HepG2 (cell line): ENCODE measurements around the gene SLC45A3. TPM values are rescaled to one million over a fixed set of nuclear protein-coding genes. Genes with fewer than 3 reads are reported as not detected.
A peak's percentile ranks its signal among the peaks of the same experiment; 100 is the strongest.

ENCODE experiments used
- ATAC-seq: fragments of 200-7000 bp; cut with Tn5 transposase; 3 replicates; pipeline ENCODE4 v1.9.1; 2020; ENCODE audit warnings: mild to moderate bottlenecking, moderate library complexity
- BruUV-seq: library from RNA; stranded (reverse); fragments of 400-500 nt; replicated peaks from 2 replicates; lab custom pipeline; 2021; lab: Mats Ljungman, UMichigan
- CTCF ChIA-PET: fragments of 300-600 bp; formaldehyde crosslinking; extraction: SDS; loops from one replicate; lab custom pipeline; 2021; ENCODE audit warnings: low total read pairs, inconsistent platforms, low intra/inter-chr PET ratio; lab: Yijun Ruan, JAX
- POLR2A ChIA-PET: fragments of 350-600 bp; sonication (Branson Sonifier 250); formaldehyde crosslinking; loops from one replicate; lab custom pipeline; 2020; ENCODE audit warnings: antibody characterized with exemption, inconsistent platforms; lab: Yijun Ruan, JAX
- DNase-seq: peaks from one replicate; pipeline ENCODE4 v3.0.0-alpha.2; 2015; ENCODE audit warnings: low spot score
- FAIRE-seq: peaks from 3 replicates; lab custom pipeline; 2011; peaks lifted over from hg19 to GRCh38; lab: Jason Lieb, UNC
- H2AFZ ChIP-seq: one replicate; pipeline ENCODE4 v1.6.1; 2011; ENCODE audit warnings: low read length, inconsistent platforms
- H3K27ac ChIP-seq: fragments of 300-600 bp; 3 replicates; pipeline ENCODE4 v1.8.0; 2011; ENCODE audit warnings: mixed run types, mild to moderate bottlenecking, mixed read lengths, low read length, inconsistent platforms; ENCODE audit not compliant: insufficient read depth; ENCODE audit errors: extremely low read length
- H3K27me3 ChIP-seq, 2 experiments: fragments of 200-600 bp in 1 of 2; 2 replicates in 1 of 2; 3 replicates in 1 of 2; pipeline versions ENCODE4 v1.6.0 to v1.8.0; 2011; ENCODE audit warnings: low read length in 2 of 2, mild to moderate bottlenecking in 2 of 2, moderate library complexity in 2 of 2, inconsistent platforms in 1 of 2; ENCODE audit not compliant: insufficient read depth in 2 of 2, control insufficient read depth in 1 of 2
- H3K36me3 ChIP-seq, 2 experiments: fragments of 200-600 bp in 1 of 2; replicated peaks in 1 of 2; 2 replicates in 1 of 2; 3 replicates in 1 of 2; pipeline versions ENCODE4 v1.5.1 to v1.8.0; 2011; ENCODE audit warnings: low read length in 2 of 2, inconsistent platforms in 1 of 2; ENCODE audit not compliant: insufficient read depth in 2 of 2, control insufficient read depth in 1 of 2
- H3K4me1 ChIP-seq: 2 replicates; pipeline ENCODE4 v1.5.1; 2012; ENCODE audit warnings: low read length, inconsistent platforms; ENCODE audit not compliant: insufficient read depth
- H3K4me2 ChIP-seq: 2 replicates; pipeline ENCODE4 v1.6.0; 2011; ENCODE audit warnings: low read depth, low read length, inconsistent platforms
- H3K4me3 ChIP-seq, 3 experiments: fragments of 200-600 bp in 1 of 3; sonication (generic), shearing (Covaris generic) in 1 of 3; replicated peaks in 1 of 3; 2 replicates each; pipeline ENCODE4 v1.5.1; 2011 to 2016; ENCODE audit warnings: low read length in 3 of 3, inconsistent platforms in 2 of 3, low read depth in 2 of 3, mild to moderate bottlenecking in 2 of 3, control low read depth in 1 of 3, mixed read lengths in 1 of 3; ENCODE audit not compliant: insufficient read depth in 1 of 3
- H3K79me2 ChIP-seq: one replicate; pipeline ENCODE4 v1.6.1; 2011; ENCODE audit warnings: low read length, inconsistent platforms; ENCODE audit not compliant: insufficient read depth
- H3K9ac ChIP-seq: 2 replicates; pipeline ENCODE4 v1.6.0; 2011; ENCODE audit warnings: mild to moderate bottlenecking, low read depth, low read length, inconsistent platforms; ENCODE audit not compliant: insufficient read depth
- H3K9me3 ChIP-seq: 2 replicates; pipeline ENCODE4 v1.5.1; 2012; ENCODE audit warnings: mild to moderate bottlenecking, low read length
- H4K20me1 ChIP-seq: 2 replicates; pipeline ENCODE4 v1.6.0; 2011; ENCODE audit warnings: inconsistent platforms, mild to moderate bottlenecking, low read length, moderate library complexity; ENCODE audit not compliant: insufficient read depth
- ARHGAP35 ChIP-seq: sonication (generic); formaldehyde crosslinking; IDR thresholded peaks from 2 replicates; pipeline ENCODE4 v1.9.0; 2022; ENCODE audit warnings: mild to moderate bottlenecking, inconsistent platforms, moderate library complexity, missing genetic modification reagents, borderline replicate concordance
- CBX2 ChIP-seq, 2 experiments: fragments of 200-600 bp in 1 of 2; sonication (generic); formaldehyde crosslinking in 1 of 2; IDR thresholded peaks; 2 replicates each; pipeline versions ENCODE4 v1.7.0 to v1.8.1; 2018 to 2022; ENCODE audit warnings: low read depth in 2 of 2, low read length in 1 of 2, mild to moderate bottlenecking in 1 of 2, missing genetic modification reagents in 1 of 2
- CCAR2 ChIP-seq: fragments of 200-400 bp; formaldehyde crosslinking; optimal IDR thresholded peaks from 2 replicates; pipeline ENCODE3; 2018; ENCODE audit warnings: low read depth, mild to moderate bottlenecking, low read length, moderate library complexity
- FOXP1 ChIP-seq, 2 experiments: fragments of 450-650 bp in 1 of 2; IDR thresholded peaks; 2 replicates each; pipeline ENCODE4 v1.6.1; 2017 to 2018; ENCODE audit warnings: antibody characterized with exemption in 1 of 2
- HDAC2 ChIP-seq: sonication (generic); formaldehyde crosslinking; IDR thresholded peaks from 2 replicates; pipeline ENCODE4 v1.4.0; 2020; ENCODE audit warnings: missing genetic modification reagents
- MAZ ChIP-seq, 2 experiments: sonication (generic) in 1 of 2; formaldehyde crosslinking in 1 of 2; IDR thresholded peaks; 2 replicates each; pipeline versions ENCODE4 v1.5.0 to v1.6.1; 2012 to 2020; ENCODE audit warnings: low read depth in 2 of 2, mild to moderate bottlenecking in 2 of 2, borderline replicate concordance in 1 of 2, improper control_type of control experiment in 1 of 2, low read length in 1 of 2, missing genetic modification reagents in 1 of 2, moderate library complexity in 1 of 2
- PLRG1 ChIP-seq: fragments of 450-650 bp; conservative IDR thresholded peaks from 2 replicates; pipeline ENCODE4 v1.6.1; 2016
- SOX5 ChIP-seq: IDR thresholded peaks from 2 replicates; pipeline ENCODE4 v1.6.1; 2016; ENCODE audit warnings: borderline replicate concordance
- SUZ12 ChIP-seq: fragments of 150-350 bp; IDR thresholded peaks from 2 replicates; pipeline ENCODE4 v1.6.1; 2014; ENCODE audit warnings: low read depth, low read length
- YEATS4 ChIP-seq: sonication (generic); formaldehyde crosslinking; IDR thresholded peaks from 2 replicates; pipeline ENCODE4 v1.4.0; 2020; ENCODE audit warnings: missing genetic modification reagents, borderline replicate concordance
- ZFP1 ChIP-seq: IDR thresholded peaks from 2 replicates; pipeline ENCODE4 v1.6.1; 2016
- ZNF121 ChIP-seq: sonication (generic); formaldehyde crosslinking; IDR thresholded peaks from 2 replicates; pipeline ENCODE4 v1.5.0; 2020; ENCODE audit warnings: mild to moderate bottlenecking, missing genetic modification reagents
- ZNF674 ChIP-seq: sonication (generic); formaldehyde crosslinking; IDR thresholded peaks from 2 replicates; pipeline ENCODE4 v1.5.0; 2020; ENCODE audit warnings: low read depth, mild to moderate bottlenecking, missing genetic modification reagents
- ZNF710 ChIP-seq: sonication (generic); formaldehyde crosslinking; IDR thresholded peaks from 2 replicates; pipeline ENCODE4 v1.5.0; 2020; ENCODE audit warnings: mild to moderate bottlenecking, missing genetic modification reagents, borderline replicate concordance
- ZNF773 ChIP-seq: sonication (generic); formaldehyde crosslinking; IDR thresholded peaks from 2 replicates; pipeline ENCODE4 v1.4.0; 2020; ENCODE audit warnings: missing genetic modification reagents, borderline replicate concordance
- WGBS: methylation state at CpG from one replicate; pipeline ENCODE4 v1.1.6; 2017; ENCODE audit warnings: low lambda C conversion rate; 5-methylcytosine and 5-hydroxymethylcytosine counted together
- in situ Hi-C: cut with HindIII; loops from 2 replicates; pipeline ENCODE4 v1.10.0; 2017; ENCODE audit warnings: low pct_unique_long_range_greater_than_20kb; ENCODE audit not compliant: extremely low pct_ligation_motif_present
- intact Hi-C: fragments of 100-400 bp; cut with micrococcal nuclease; formaldehyde crosslinking; loops from one replicate; pipeline ENCODE4 v1.10.0; 2022; ENCODE audit not compliant: unreplicated experiment
- polyA plus RNA-seq, 8 experiments: library from polyadenylated mRNA; depleted of rRNA in 3 of 8; stranded (reverse) in 7 of 8; unstranded in 1 of 8; fragments of >200 nt; fragmentation: Illumina TruSeq in 4 of 8; extraction: Trizol in 4 of 8; gene quantifications; 2 replicates each; pipeline versions ENCODE4 v1.2.1 to v1.2.3, GENCODE V29; 2011 to 2016; ENCODE audit warnings: low read depth in 4 of 8, missing spikeins in 1 of 8, mixed read lengths in 1 of 8; ENCODE audit not compliant: insufficient read depth in 1 of 8
- total RNA-seq, 5 experiments: library from RNA; depleted of rRNA; stranded (reverse); fragments of >200 nt; fragmentation: Illumina TruSeq; extraction: Trizol; gene quantifications; 2 replicates each; pipeline ENCODE4 v1.2.3, GENCODE V29; 2016; ENCODE audit warnings: low read depth in 1 of 5
- TF ChIP-seq, protein P1 (sequence below): IDR thresholded peaks from 2 replicates; pipeline ENCODE4 v1.6.1; 2016; ENCODE audit warnings: low read depth, borderline replicate concordance
- TF ChIP-seq, protein P2 (sequence below): sonication (generic); formaldehyde crosslinking; IDR thresholded peaks from 2 replicates; pipeline ENCODE4 v1.4.0; 2020; ENCODE audit warnings: missing genetic modification reagents

The SLC45A3 gene
- total and polyA plus RNA-seq, 2 of the 13 experiments (the other 11 are each of a cell fraction or from before 2014, with no cell fraction given): 3.4 to 4.1 TPM

GRCh38 chr1:205631768-205632668 lies 48.3 kb downstream of the SLC45A3 start, which contains the start of gene ELK4:
ELK4 (minus strand) TSS chr1:205632011; CDS start chr1:205623882, 8,129 bp downstream.
- whole genome bisulfite sequencing: 0% methylated on average over 23 of the region's 83 CpGs
- peaks cover 56% of the 10 kb centered on the region for H3K4me1 ChIP-seq
- CTCF ChIA-PET: interaction anchor here (2.2 kb wide), 1 partner anchor 41 kb away, joined by 16 read pairs; no protein-coding TSS in a partner anchor
- TF ChIP-seq, protein P1, sequence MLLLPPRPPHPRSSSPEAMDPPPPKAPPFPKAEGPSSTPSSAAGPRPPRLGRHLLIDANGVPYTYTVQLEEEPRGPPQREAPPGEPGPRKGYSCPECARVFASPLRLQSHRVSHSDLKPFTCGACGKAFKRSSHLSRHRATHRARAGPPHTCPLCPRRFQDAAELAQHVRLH (CRISPR knock-in tag): peak; percentile 91
- TF ChIP-seq CCAR2 (no peak), HDAC2 (CRISPR knock-in tag) (peak; percentile 20; the same call in 1 of the 2 replicates), SUZ12 (no peak), CBX2 (IDR thresholded peaks at IDR 0.05; ENCODE audit: low read depth, low read length) (no peak), CBX2 (CRISPR knock-in tag; IDR thresholded peaks at IDR 0.05; ENCODE audit: low read depth) (no peak; the same call in 1 of the 2 replicates), ZNF710 (CRISPR knock-in tag) (peak; percentile 85), MAZ (IDR thresholded peaks at IDR 0.05; ENCODE audit: borderline replicate concordance, low read depth, low read length) (peak; percentile 90), MAZ (CRISPR knock-in tag; IDR thresholded peaks at IDR 0.05; ENCODE audit: low read depth) (peak; percentile 29; the same call in 1 of the 2 replicates), ZFP1 (CRISPR knock-in tag) (0 out of 2 replicates have a peak, but pooled peaks have one; percentile 36), ARHGAP35 (CRISPR knock-in tag) (0 out of 2 replicates have a peak, but pooled peaks have one; percentile 49), FOXP1 (IDR thresholded peaks at IDR 0.05) (no peak), FOXP1 (CRISPR knock-in tag; IDR thresholded peaks at IDR 0.05) (0 out of 2 replicates have a peak, but pooled peaks have one; percentile 31), SOX5 (CRISPR knock-in tag) (peak; percentile 55; the same call in 1 of the 2 replicates), PLRG1 (no peak), ZNF121 (CRISPR knock-in tag) (0 out of 2 replicates have a peak, but pooled peaks have one; percentile 22), ZNF674 (CRISPR knock-in tag) (no peak), YEATS4 (CRISPR knock-in tag) (no peak), ZNF773 (CRISPR knock-in tag) (0 out of 2 replicates have a peak, but pooled peaks have one; percentile 75)
- TF ChIP-seq, protein P2, sequence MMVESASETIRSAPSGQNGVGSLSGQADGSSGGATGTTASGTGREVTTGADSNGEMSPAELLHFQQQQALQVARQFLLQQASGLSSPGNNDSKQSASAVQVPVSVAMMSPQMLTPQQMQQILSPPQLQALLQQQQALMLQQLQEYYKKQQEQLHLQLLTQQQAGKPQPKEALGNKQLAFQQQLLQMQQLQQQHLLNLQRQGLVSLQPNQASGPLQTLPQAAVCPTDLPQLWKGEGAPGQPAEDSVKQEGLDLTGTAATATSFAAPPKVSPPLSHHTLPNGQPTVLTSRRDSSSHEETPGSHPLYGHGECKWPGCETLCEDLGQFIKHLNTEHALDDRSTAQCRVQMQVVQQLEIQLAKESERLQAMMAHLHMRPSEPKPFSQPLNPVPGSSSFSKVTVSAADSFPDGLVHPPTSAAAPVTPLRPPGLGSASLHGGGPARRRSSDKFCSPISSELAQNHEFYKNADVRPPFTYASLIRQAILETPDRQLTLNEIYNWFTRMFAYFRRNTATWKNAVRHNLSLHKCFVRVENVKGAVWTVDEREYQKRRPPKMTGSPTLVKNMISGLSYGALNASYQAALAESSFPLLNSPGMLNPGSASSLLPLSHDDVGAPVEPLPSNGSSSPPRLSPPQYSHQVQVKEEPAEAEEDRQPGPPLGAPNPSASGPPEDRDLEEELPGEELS (CRISPR knock-in tag): peak; percentile 60

More at GRCh38 chr1:205631768-205632668, 48.3 kb downstream of the SLC45A3 start, which contains the start of gene ELK4:
- H3K4me3 ChIP-seq: peak within 1 kb of the TSS; percentile 64 to 96 (median 95)
- POLR2A ChIA-PET: interaction anchor here (0.7 to 3.7 kb wide), 30 partner anchors 8 to 331 kb away, joined by 3 to 63 read pairs (median 4); partner anchors contain the start of gene NUCKS1
- FAIRE-seq: peak; percentile 37
- H3K79me2 ChIP-seq: peaks cover 35% of the 10 kb centered on the region
- H4K20me1 ChIP-seq: no peaks in the 10 kb centered on the region
- H3K9ac ChIP-seq: peak within 1 kb of the TSS; percentile 82
- peak; percentile 78 for ATAC-seq
- peak within 1 kb of the TSS; percentile 90 for H3K4me2 ChIP-seq
- in situ Hi-C loops: loop anchor here (5.0 kb wide), 1 partner anchor 40 kb away; no protein-coding TSS in a partner anchor
- intact Hi-C loops: loop anchor here (1.0 kb wide), 1 partner anchor 40 kb away; no protein-coding TSS in a partner anchor
- H3K36me3 ChIP-seq: no peaks in the 10 kb centered on the region
- H2AFZ ChIP-seq: peak within 1 kb of the TSS; percentile 74
- BruUV-seq: TSS peak; percentile 89
- DNase-seq: peak; percentile 95
- no peaks in the 10 kb centered on the region; a peak in 1 of 5 replicates for H3K27me3 ChIP-seq
- H3K9me3 ChIP-seq: no peaks in the 10 kb centered on the region
- peak within 1 kb of the TSS; percentile 96 for H3K27ac ChIP-seq
